Activated T-helper 17 cell treated with anti-CD3 and anti-CD28 coated beads, Interleukin-2, amount 50 U/mL, for 72 hours (primary cell): Measurements from ENCODE around the gene MVK. TPM values are rescaled to one million over a fixed set of nuclear protein-coding genes. Genes with fewer than 3 reads are reported as not detected.

Experiments
- ATAC-seq: fragments of 150-1000 bp; cut with Tn5 transposase; replicated peaks from 2 replicates; pipeline ENCODE4 v1.10.0; 2021; ENCODE audit warnings: mild to moderate bottlenecking, moderate library complexity
- H3K27ac Mint-ChIP-seq: one replicate; pipeline ENCODE4 v1.8.0; 2022; ENCODE audit warnings: mixed read lengths
- H3K27me3 Mint-ChIP-seq: one replicate; pipeline ENCODE4 v1.8.0; 2022; ENCODE audit warnings: mixed read lengths
- H3K36me3 Mint-ChIP-seq: one replicate; pipeline ENCODE4 v1.8.0; 2022; ENCODE audit warnings: low read depth, mild to moderate bottlenecking, mixed read lengths
- H3K4me1 Mint-ChIP-seq: one replicate; pipeline ENCODE4 v1.8.0; 2022; ENCODE audit warnings: mixed read lengths
- H3K4me3 Mint-ChIP-seq: one replicate; pipeline ENCODE4 v1.8.0; 2022; ENCODE audit warnings: mild to moderate bottlenecking, mixed read lengths
- H3K9me3 Mint-ChIP-seq: one replicate; pipeline ENCODE4 v1.8.0; 2022; ENCODE audit warnings: mixed read lengths
- total RNA-seq, 2 donors: library from RNA; stranded (reverse); gene quantifications; one replicate each; pipeline ENCODE4 v1.2.3, GENCODE V29; 2022

MVK gene
- total RNA-seq, 2 donors from 2014 or later: 10.7 to 15.6 TPM

DNA sequence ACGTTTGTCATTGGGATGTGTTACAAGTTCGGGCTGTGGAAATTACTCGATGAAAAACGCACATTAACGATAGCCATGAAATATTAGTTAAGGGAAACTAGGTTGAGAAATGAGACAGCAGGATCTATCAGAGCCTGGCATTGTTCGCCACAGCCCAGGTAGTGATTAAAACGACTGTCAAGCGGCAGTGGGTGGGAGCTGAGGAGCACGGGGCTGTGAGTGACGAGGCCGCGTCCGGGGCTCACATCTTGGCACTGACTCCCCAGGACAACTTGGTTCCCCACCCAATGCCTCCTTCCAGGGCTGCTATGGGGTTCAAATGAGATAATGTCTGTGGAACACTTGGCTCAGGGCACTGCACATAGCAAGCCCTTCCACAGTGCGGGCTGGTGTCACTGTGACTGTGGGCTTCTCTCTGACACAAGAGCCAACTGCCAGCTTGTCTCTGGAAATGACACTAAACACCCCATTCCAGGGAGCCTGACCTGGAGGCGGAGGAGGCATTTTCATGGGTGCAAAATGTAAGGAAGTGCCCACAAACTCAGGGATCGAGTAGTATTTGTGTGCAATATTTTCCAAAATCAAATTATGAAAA, 19.6 kb upstream of the MVK start:
- H3K27me3 Mint-ChIP-seq: peaks cover 5% of the 10 kb centered on the region
- H3K36me3 Mint-ChIP-seq: no peaks in the 10 kb centered on the region
- H3K4me3 Mint-ChIP-seq: no peak overlapping the region
- H3K27ac Mint-ChIP-seq: no peak overlapping the region
- no peaks in the 10 kb centered on the region for H3K4me1 Mint-ChIP-seq
- H3K9me3 Mint-ChIP-seq: no peaks in the 10 kb centered on the region
- no peak for ATAC-seq

DNA sequence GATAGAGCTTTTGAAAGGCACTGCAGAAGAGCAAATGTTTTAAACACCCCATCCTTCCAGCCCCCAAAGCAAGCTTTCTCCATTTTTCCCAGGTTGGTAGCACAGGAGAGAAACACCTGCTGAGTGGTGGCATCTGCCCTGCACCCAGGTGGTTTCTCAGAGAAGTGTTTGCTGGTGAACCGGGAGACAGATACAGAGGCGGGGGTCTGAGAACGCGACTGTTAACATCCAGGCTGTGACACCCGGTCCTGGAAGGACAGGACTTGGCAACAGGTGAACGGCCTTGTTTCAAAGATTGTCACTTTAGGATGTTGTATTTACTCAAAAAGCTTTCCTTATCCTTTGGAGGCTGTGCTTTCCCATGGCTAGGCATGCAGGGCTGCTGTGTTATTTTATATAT, 18.8 kb upstream of the MVK start:
- peaks cover 3% of the 10 kb centered on the region for H3K27me3 Mint-ChIP-seq
- ATAC-seq: no peak
- no peaks in the 10 kb centered on the region for H3K9me3 Mint-ChIP-seq
- no peak overlapping the region for H3K27ac Mint-ChIP-seq
- no peak overlapping the region for H3K4me3 Mint-ChIP-seq
- no peaks in the 10 kb centered on the region for H3K4me1 Mint-ChIP-seq
- H3K36me3 Mint-ChIP-seq: no peaks in the 10 kb centered on the region

DNA sequence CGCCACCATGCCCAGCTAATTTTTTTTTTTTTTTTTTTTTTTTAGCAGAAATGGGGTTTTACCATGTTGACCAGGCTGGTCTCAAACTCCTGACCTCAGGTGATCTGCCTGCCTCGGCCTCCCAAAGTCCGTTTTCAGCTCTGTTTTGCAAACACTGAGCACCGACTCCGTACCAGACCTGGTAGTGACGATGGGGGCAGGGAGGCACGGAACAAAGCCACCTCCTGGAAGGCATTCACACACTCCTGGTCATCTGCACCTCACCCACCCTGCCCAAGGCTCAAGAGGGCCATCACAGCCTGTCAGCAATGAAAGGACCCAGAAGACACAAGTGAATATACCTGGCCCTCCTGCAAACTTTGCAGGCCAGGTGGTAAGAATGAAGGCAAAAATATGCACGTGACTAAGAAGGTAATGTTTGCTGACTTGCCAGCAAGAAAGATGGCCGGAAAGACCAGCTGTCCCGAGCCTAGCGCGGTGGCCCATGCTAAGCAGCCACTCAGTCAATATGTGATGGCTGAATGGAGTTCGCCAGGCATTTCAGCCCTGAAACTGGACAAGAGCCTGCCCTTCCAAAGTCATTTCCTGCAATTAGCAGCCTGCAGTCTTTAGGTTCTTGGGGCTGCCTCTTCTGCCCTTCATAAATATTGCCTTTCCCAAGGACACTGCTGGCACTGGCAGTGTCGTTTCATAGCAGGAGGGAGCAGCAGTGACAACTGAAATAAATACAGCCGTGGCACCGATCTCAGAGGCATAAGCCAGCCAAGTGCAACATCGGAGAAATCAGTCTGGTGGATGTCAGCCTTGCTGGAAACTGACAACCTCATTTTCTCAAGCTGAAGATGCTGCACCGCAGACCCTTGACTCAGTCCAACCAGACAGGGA, 17.9 kb upstream of the MVK start:
- ATAC-seq: no peak
- H3K36me3 Mint-ChIP-seq: no peaks in the 10 kb centered on the region
- H3K9me3 Mint-ChIP-seq: no peaks in the 10 kb centered on the region
- no peak overlapping the region for H3K4me3 Mint-ChIP-seq
- no peaks in the 10 kb centered on the region for H3K27me3 Mint-ChIP-seq
- H3K4me1 Mint-ChIP-seq: no peaks in the 10 kb centered on the region
- H3K27ac Mint-ChIP-seq: no peak overlapping the region

DNA sequence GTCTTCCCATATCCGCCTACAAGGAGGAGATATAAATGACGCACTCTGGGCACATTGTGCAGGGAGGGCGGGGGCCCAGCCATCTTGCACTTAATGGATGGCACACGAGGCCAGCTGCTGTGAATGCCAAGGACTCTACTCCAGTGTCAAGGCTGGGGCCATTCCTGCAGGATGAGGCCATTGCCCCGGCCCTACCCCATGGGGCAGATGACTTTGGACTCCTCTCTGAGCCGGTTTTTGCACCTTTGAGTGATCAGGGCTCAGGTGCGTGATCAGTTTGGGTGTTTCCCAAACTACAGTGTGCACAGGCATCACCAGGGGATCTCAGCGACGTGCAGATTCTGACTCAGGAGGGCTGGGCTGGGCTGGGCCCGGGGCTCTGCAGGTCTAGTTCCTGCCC, 16.4 kb upstream of the MVK start:
- peaks cover 4% of the 10 kb centered on the region for H3K36me3 Mint-ChIP-seq
- no peaks in the 10 kb centered on the region for H3K4me1 Mint-ChIP-seq
- no peaks in the 10 kb centered on the region for H3K27me3 Mint-ChIP-seq
- no peak overlapping the region for H3K27ac Mint-ChIP-seq
- no peaks in the 10 kb centered on the region for H3K9me3 Mint-ChIP-seq
- ATAC-seq: no peak
- H3K4me3 Mint-ChIP-seq: no peak overlapping the region

DNA sequence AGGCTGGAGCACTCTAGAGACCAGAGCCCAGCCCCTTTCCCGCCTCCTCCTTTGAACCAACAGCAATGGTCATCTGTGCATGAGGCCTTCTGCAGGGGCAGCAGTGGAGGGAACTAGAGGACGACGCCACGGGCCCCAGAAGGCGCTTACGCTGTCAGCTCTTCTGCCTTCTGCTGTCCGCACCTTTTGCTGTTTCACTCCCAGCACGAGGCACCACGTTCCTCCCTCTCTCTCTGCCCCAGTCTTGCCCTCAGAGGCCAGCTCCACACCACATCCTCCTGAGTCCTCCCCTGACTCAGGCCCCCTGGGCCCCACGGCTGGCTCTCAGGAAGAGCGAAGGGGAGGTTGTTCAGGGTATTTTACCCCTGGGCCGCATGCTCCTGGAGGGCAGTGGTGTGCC, 15.8 kb upstream of the MVK start:
- Mint-ChIP-seq H3K27me3 (no peaks in the 10 kb centered on the region), H3K9me3 (no peaks in the 10 kb centered on the region), H3K36me3 (peaks cover 10% of the 10 kb centered on the region), H3K4me3 (no peak overlapping the region), H3K27ac (no peak overlapping the region), H3K4me1 (no peaks in the 10 kb centered on the region)
- no peak for ATAC-seq

DNA sequence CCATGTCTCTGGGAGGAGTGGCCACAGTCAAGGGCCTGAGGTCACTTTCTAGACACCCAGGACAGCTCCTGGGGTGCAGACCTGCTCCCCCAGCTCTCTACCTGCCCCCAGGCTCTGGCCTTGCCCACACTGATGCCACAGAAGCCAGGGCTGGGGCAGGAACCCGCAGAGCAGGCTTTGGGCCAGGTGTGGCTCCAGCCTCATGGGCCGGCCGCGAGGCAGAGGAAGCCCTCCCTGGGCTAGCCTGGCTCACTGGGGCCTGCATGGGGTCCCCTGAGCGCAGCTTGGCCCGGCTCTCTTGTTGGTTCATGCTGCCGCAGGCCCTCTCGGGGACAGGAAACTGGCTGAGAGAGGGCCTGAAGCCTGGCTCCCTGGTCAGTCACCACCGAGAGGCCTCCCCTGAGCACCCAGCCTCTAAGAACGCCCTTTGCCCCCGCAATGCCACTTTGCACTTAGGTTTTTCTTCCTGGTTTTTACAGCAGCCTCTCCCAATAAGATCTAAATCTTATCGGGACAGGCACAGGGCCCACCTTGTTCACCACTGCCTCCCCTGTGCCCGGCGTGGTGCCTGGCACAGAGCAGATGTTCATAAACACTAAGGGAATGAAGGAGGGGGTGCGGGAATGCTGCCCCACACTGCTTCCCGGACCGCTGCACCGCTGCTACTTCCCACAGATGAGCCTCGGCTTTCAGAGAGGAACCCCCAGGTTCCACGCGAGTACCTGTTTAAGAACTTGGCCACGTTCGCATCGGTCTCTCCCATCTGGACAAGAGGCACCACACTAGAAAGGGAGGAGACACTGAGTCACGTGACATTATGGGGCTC, 15.0 kb upstream of the MVK start:
- H3K9me3 Mint-ChIP-seq: no peaks in the 10 kb centered on the region
- no peak for ATAC-seq

DNA sequence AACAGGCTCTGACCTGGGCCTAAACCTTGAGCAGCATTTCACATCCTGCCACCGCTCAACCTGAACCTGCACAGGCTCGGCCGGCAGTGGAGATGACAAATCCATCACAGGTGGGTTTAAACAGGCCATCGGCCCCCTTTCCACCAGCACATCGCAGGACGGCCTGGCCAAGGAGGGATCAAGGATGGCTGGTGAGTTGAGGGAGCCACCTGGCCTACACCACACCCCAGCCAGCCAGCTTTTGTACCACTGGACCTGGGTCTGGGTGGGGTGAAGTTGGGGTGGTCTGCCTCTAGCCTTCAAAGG, 14.4 kb upstream of the MVK start:
- H3K9me3 Mint-ChIP-seq: no peaks in the 10 kb centered on the region
- H3K4me1 Mint-ChIP-seq: no peaks in the 10 kb centered on the region
- peaks cover 10% of the 10 kb centered on the region for H3K36me3 Mint-ChIP-seq
- ATAC-seq: no peak
- H3K4me3 Mint-ChIP-seq: no peak overlapping the region
- H3K27me3 Mint-ChIP-seq: no peaks in the 10 kb centered on the region
- H3K27ac Mint-ChIP-seq: no peak overlapping the region

More for the DNA sequence above, 15.0 kb upstream of the MVK start:
- Mint-ChIP-seq H3K4me3 (no peak overlapping the region), H3K27ac (no peak overlapping the region), H3K4me1 (no peaks in the 10 kb centered on the region), H3K36me3 (peaks cover 10% of the 10 kb centered on the region), H3K27me3 (no peaks in the 10 kb centered on the region)

DNA sequence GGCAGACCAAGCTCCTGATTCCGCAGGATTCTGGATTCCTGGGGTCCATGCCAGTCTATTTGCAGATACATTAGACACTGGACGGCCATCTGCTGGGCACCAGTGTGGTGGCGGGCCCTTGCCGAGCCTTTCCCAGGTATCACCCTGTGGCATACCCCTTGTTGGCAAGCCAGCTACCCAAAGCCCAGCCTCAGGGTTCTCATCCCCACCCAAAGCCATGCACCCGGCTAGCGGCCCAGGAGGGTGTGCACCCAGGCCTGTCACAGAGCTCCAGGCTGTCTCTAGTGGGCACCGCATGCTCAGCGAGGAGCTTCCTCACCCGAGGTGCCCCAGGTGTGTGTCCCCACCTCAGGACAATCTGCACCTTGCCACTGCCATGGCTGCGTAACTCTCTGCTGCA, 14.0 kb upstream of the MVK start:
- no peaks in the 10 kb centered on the region for H3K9me3 Mint-ChIP-seq
- no peak overlapping the region for H3K27ac Mint-ChIP-seq
- ATAC-seq: no peak

DNA sequence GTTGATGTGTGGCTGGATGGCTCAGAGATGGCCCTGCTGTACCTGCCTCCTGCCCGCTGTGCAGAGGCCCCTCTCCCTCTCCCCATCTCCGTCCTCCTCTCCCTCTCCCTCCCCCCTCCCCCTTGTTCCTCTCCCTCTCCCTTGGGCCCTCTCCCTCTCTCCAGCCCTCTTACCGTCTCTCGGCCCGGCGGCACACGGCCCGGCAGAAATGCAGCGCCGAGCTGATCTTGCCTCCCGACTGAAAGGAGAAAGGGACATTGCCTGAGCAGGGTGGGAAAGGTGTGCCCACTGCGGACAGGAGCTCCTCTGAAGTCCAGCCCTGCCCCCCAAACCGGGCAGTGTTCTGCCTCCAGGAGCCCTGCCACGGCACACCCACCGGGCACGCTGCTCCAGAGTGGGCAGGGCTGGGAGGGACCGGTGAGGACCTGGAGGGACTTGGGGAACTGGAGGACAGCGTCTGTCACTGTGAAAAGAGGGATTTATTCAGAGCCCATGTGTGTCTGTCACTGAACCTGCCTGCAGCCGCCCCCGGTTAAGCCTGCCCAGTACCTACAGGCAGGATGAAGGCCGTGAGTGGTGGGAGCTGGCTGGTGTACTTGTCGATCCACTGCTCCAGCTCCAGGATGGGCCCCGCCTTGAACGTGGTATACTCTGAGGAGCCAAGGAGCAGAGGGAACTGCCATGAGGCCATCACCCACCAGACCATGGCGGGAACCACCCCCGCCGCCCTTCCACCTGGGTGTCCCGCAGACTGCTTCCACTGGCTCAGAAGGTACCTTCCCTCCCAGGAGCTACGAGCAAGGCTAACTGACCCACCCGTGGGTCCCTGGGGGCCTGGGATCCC, 12.5 kb upstream of the MVK start:
- Mint-ChIP-seq H3K27me3 (no peaks in the 10 kb centered on the region), H3K4me3 (no peak overlapping the region), H3K4me1 (no peaks in the 10 kb centered on the region), H3K9me3 (no peaks in the 10 kb centered on the region), H3K27ac (no peak overlapping the region), H3K36me3 (peaks cover 10% of the 10 kb centered on the region)
- no peak for ATAC-seq

More for the DNA sequence above, 14.0 kb upstream of the MVK start:
- Mint-ChIP-seq H3K27me3 (no peaks in the 10 kb centered on the region), H3K4me3 (no peak overlapping the region), H3K4me1 (no peaks in the 10 kb centered on the region), H3K36me3 (peaks cover 10% of the 10 kb centered on the region)

DNA sequence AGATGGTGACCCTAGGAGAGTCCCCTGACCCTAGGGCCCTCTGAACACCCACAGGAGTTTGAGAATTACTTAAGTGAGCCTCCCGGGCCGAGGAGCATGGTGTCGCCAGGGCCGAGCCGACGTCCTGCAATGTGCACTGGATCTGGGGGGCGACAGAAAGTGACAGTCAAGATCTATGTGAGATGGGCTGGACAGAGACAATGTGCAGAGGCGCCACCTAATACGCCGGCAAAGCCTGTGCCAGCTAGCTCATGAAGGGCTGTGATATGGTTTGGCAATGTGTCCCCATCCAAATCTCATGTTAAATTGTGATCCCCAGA, 11.9 kb upstream of the MVK start:
- no peak for ATAC-seq
- Mint-ChIP-seq H3K9me3 (no peaks in the 10 kb centered on the region), H3K4me3 (no peak overlapping the region), H3K27ac (no peak overlapping the region), H3K4me1 (no peaks in the 10 kb centered on the region), H3K27me3 (no peaks in the 10 kb centered on the region), H3K36me3 (peaks cover 15% of the 10 kb centered on the region)

DNA sequence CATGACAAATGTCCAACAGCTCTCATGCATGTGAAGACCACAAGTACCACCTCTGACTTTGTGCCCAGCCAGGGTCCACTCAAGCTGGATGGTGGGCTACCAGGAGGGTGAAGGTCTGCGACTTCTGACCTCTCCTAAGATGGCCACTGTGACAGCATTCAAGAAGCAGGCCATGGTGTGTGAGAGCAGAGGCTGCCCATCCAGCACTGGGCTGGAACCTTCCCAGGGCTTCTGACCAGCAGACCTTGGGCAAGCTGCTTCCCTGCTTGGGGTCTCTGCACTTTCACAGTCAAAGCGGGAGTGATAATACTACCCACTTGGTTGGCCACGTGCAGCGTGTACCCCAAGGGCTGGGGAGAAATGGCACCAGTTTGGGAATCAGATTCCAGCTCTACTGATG, 10.7 kb upstream of the MVK start:
- no peaks in the 10 kb centered on the region for H3K27me3 Mint-ChIP-seq
- H3K4me3 Mint-ChIP-seq: no peak overlapping the region
- H3K4me1 Mint-ChIP-seq: no peaks in the 10 kb centered on the region
- no peak for ATAC-seq
- H3K27ac Mint-ChIP-seq: no peak overlapping the region
- H3K9me3 Mint-ChIP-seq: no peaks in the 10 kb centered on the region
- peaks cover 27% of the 10 kb centered on the region for H3K36me3 Mint-ChIP-seq

DNA sequence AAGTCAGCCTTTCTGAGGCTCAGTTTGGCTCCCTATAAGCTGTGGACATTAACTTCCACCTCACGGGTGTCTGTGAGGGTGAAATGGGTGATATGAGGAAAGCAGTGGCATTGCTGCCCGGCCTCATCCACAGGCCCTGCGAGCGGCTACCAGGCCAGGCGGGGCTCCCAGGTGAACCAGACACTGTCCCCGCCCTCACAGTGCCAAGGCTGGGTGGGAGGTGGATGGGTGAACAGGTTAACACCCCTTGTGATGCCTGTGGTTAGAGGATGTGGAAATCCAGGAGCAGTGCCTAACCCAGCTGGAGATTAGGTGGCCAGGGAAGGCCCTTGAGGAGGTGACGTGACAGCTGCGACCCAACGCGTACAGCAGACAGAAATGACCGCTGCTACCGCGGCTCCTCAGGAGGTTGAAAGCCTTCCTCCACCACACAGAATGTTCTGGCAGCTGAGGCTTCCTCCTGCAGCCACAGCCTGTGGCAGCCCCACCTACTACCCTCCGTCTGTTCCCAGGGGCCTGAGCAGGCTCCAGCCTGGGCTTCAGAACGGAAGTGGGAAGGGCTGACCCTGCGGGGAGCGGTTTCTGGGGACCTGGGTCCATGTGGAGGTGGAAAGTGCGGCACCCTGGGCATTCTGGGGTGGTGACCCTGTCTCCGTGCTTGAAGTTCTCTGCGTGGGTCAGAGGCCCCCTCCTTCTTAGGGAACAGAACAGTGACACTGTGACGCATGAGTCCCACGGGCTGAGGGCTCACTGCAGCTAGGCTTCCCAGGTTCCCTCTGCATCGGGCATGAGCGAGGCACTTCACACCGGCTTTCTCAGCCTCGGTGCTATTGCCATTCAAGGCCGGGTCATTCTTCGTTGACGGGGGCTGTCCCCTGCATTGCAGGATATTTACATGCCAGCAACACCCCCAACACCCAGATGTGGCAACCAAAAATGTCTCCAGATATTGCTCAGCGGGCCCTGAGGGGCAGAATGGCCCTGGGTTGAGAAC, 10.0 kb upstream of the MVK start:
- ATAC-seq: no peak
- H3K4me1 Mint-ChIP-seq: no peaks in the 10 kb centered on the region
- no peak overlapping the region for H3K27ac Mint-ChIP-seq
- no peaks in the 10 kb centered on the region for H3K27me3 Mint-ChIP-seq
- no peaks in the 10 kb centered on the region for H3K9me3 Mint-ChIP-seq
- H3K36me3 Mint-ChIP-seq: peaks cover 34% of the 10 kb centered on the region
- H3K4me3 Mint-ChIP-seq: no peak overlapping the region

DNA sequence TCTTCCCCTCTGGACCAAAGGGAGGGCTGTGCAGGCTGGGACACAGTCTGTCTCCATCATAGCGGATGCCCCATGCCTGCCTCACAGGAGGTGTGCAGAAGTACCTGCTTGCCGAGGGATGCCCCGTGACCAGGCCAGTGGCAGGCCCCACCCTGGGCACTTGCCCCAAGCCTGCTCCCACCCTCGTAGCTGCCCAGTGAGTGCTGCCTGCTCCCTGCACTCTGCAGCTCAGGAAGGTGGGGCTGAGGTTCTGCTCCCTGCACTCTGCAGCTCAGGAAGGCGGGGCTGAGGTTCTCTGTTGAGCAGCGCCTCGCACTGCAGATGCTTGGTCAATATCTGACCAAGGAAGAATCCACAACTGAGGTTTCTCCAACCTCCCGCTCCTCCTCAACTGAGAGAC, 7.2 kb upstream of the MVK start:
- Mint-ChIP-seq H3K27me3 (no peaks in the 10 kb centered on the region), H3K9me3 (no peaks in the 10 kb centered on the region), H3K4me1 (no peaks in the 10 kb centered on the region), H3K27ac (no peak overlapping the region), H3K4me3 (no peak overlapping the region), H3K36me3 (peaks cover 62% of the 10 kb centered on the region)
- ATAC-seq: no peak
